Activated naive CD8-positive, alpha-beta T cell treated with anti-CD3 and anti-CD28 coated beads, Interleukin-2, amount 50 U/mL, for 24 hours (primary cell): ENCODE results near the gene ITGB1BP2.
"Not testable (repeated sequence)": the region's sequence is repeated elsewhere in the genome, so short reads cannot be mapped to it uniquely, and the experiment has no call there.

ENCODE experiments used
- ATAC-seq: fragments of 150-1000 bp; cut with Tn5 transposase; one replicate; pipeline ENCODE4 v1.10.0; 2021
- DNase-seq: peaks from one replicate; pipeline ENCODE4 v3.0.0; 2021
- H3K27ac Mint-ChIP-seq: one replicate; pipeline ENCODE4 v1.8.0; 2021; ENCODE audit warnings: mild to moderate bottlenecking, mixed read lengths
- H3K27me3 Mint-ChIP-seq: one replicate; pipeline ENCODE4 v1.8.0; 2021; ENCODE audit warnings: mixed read lengths
- H3K36me3 Mint-ChIP-seq: one replicate; pipeline ENCODE4 v1.8.0; 2021; ENCODE audit warnings: low read depth, mixed read lengths
- H3K4me1 Mint-ChIP-seq: one replicate; pipeline ENCODE4 v1.8.0; 2021; ENCODE audit warnings: mixed read lengths
- H3K4me3 Mint-ChIP-seq: one replicate; pipeline ENCODE4 v1.8.0; 2021; ENCODE audit warnings: mild to moderate bottlenecking, moderate library complexity, mixed read lengths
- H3K9me3 Mint-ChIP-seq: one replicate; pipeline ENCODE4 v1.8.0; 2021; ENCODE audit warnings: mixed read lengths

ITGB1BP2 gene

GRCh38 chrX:71285929-71286328 lies 15.6 kb upstream of the ITGB1BP2 start:
- H3K4me3 Mint-ChIP-seq, result peak overlapping the region; percentile 93
- no peak for ATAC-seq
- H3K36me3 Mint-ChIP-seq, result peaks cover 35% of the 10 kb centered on the region
- peaks cover 32% of the 10 kb centered on the region for H3K4me1 Mint-ChIP-seq
- peak overlapping the region; percentile 73 for H3K27ac Mint-ChIP-seq
- H3K9me3 Mint-ChIP-seq, result no peaks in the 10 kb centered on the region
- DNase-seq, result no peak
- peaks cover 4% of the 10 kb centered on the region for H3K27me3 Mint-ChIP-seq

- Mint-ChIP-seq H3K36me3 (peaks cover 50% of the 10 kb centered on the region), H3K27ac (no peak overlapping the region), H3K4me1 (peaks cover 16% of the 10 kb centered on the region), H3K9me3 (no peaks in the 10 kb centered on the region), H3K4me3 (no peak overlapping the region), H3K27me3 (no peaks in the 10 kb centered on the region)
- DNase-seq (no peak), ATAC-seq (no peak)
Measured at GRCh38 chrX:71291381-71291780, 10.2 kb upstream of the ITGB1BP2 start.

GRCh38 chrX:71292669-71293365 lies 8.7 kb upstream of the ITGB1BP2 start:
- no peaks in the 10 kb centered on the region for H3K9me3 Mint-ChIP-seq
- peaks cover 11% of the 10 kb centered on the region for H3K4me1 Mint-ChIP-seq
- no peaks in the 10 kb centered on the region for H3K27me3 Mint-ChIP-seq
- DNase-seq (no peak), ATAC-seq (no peak)
- H3K36me3 Mint-ChIP-seq, result peaks cover 59% of the 10 kb centered on the region
- no peak overlapping the region for H3K27ac Mint-ChIP-seq
- H3K4me3 Mint-ChIP-seq, result no peak overlapping the region

- H3K36me3 Mint-ChIP-seq, result peaks cover 64% of the 10 kb centered on the region
- H3K4me1 Mint-ChIP-seq, result peaks cover 5% of the 10 kb centered on the region
- ATAC-seq, result no peak
- DNase-seq, result no peak
- no peak overlapping the region for H3K4me3 Mint-ChIP-seq
- H3K27ac Mint-ChIP-seq, result no peak overlapping the region
- H3K27me3 Mint-ChIP-seq, result no peaks in the 10 kb centered on the region
- H3K9me3 Mint-ChIP-seq, result no peaks in the 10 kb centered on the region
Measured at GRCh38 chrX:71296806-71297205, 4.7 kb upstream of the ITGB1BP2 start.

- no peak for DNase-seq
- peaks cover 59% of the 10 kb centered on the region for H3K36me3 Mint-ChIP-seq
- H3K9me3 Mint-ChIP-seq, result no peaks in the 10 kb centered on the region
- H3K4me1 Mint-ChIP-seq, result peaks cover 16% of the 10 kb centered on the region
- H3K4me3 Mint-ChIP-seq, result no peak overlapping the region
- no peak for ATAC-seq
- H3K27me3 Mint-ChIP-seq, result no peaks in the 10 kb centered on the region
- H3K27ac Mint-ChIP-seq, result no peak overlapping the region
Measured at GRCh38 chrX:71298119-71298518, 3.4 kb upstream of the ITGB1BP2 start.

GRCh38 chrX:71300064-71300463 lies 1.5 kb upstream of the ITGB1BP2 start:
- not testable (repeated sequence) for H3K27ac Mint-ChIP-seq, H3K4me3 Mint-ChIP-seq, H3K9me3 Mint-ChIP-seq, H3K27me3 Mint-ChIP-seq, ATAC-seq, DNase-seq
- peaks cover 15% of the 10 kb centered on the region for H3K4me1 Mint-ChIP-seq
- peaks cover 62% of the 10 kb centered on the region for H3K36me3 Mint-ChIP-seq

GRCh38 chrX:71300495-71300894 lies 1.1 kb upstream of the ITGB1BP2 start:
- H3K36me3 Mint-ChIP-seq, result peaks cover 62% of the 10 kb centered on the region
- H3K9me3 Mint-ChIP-seq, H3K27me3 Mint-ChIP-seq, H3K4me3 Mint-ChIP-seq, DNase-seq, ATAC-seq: not testable (repeated sequence)
- peaks cover 15% of the 10 kb centered on the region for H3K4me1 Mint-ChIP-seq
- H3K27ac Mint-ChIP-seq, result peak overlapping the region; percentile 60

- no peak for DNase-seq
- Mint-ChIP-seq H3K36me3 (peaks cover 43% of the 10 kb centered on the region), H3K4me3 (no peak overlapping the region), H3K27ac (peak overlapping the region; percentile 46), H3K4me1 (peaks cover 15% of the 10 kb centered on the region), H3K9me3 (no peaks in the 10 kb centered on the region), H3K27me3 (no peaks in the 10 kb centered on the region)
- ATAC-seq, result no peak
Measured at GRCh38 chrX:71302461-71303213, 1.1 kb downstream of the ITGB1BP2 start.

- peaks cover 15% of the 10 kb centered on the region for H3K4me1 Mint-ChIP-seq
- ATAC-seq, result no peak
- H3K27me3 Mint-ChIP-seq, result no peaks in the 10 kb centered on the region
- no peaks in the 10 kb centered on the region for H3K9me3 Mint-ChIP-seq
- no peak overlapping the region for H3K4me3 Mint-ChIP-seq
- no peak overlapping the region for H3K27ac Mint-ChIP-seq
- DNase-seq, result no peak
- H3K36me3 Mint-ChIP-seq, result peaks cover 34% of the 10 kb centered on the region
Measured at GRCh38 chrX:71304561-71304960, 3.0 kb downstream of the ITGB1BP2 start.

GRCh38 chrX:71315917-71316316 lies 14.4 kb downstream of the ITGB1BP2 start:
- H3K27ac Mint-ChIP-seq, result no peak overlapping the region

GRCh38 chrX:71316959-71317358 lies 15.4 kb downstream of the ITGB1BP2 start:
- not testable (repeated sequence) for H3K36me3 Mint-ChIP-seq, DNase-seq, H3K4me1 Mint-ChIP-seq, H3K27ac Mint-ChIP-seq, H3K27me3 Mint-ChIP-seq, H3K9me3 Mint-ChIP-seq, ATAC-seq, H3K4me3 Mint-ChIP-seq

More at GRCh38 chrX:71315917-71316316, 14.4 kb downstream of the ITGB1BP2 start:
- no peak overlapping the region for H3K4me3 Mint-ChIP-seq
- no peaks in the 10 kb centered on the region for H3K4me1 Mint-ChIP-seq
- H3K36me3 Mint-ChIP-seq, result peaks cover 8% of the 10 kb centered on the region
- ATAC-seq, result no peak
- no peak for DNase-seq
- H3K27me3 Mint-ChIP-seq, result no peaks in the 10 kb centered on the region
- no peaks in the 10 kb centered on the region for H3K9me3 Mint-ChIP-seq

- Mint-ChIP-seq H3K9me3 (no peaks in the 10 kb centered on the region), H3K27ac (no peak overlapping the region), H3K27me3 (no peaks in the 10 kb centered on the region), H3K4me3 (no peak overlapping the region), H3K4me1 (no peaks in the 10 kb centered on the region), H3K36me3 (peaks cover 8% of the 10 kb centered on the region)
- no peak for DNase-seq
- no peak for ATAC-seq
Measured at GRCh38 chrX:71320126-71320525, 18.6 kb downstream of the ITGB1BP2 start.

GRCh38 chrX:71321731-71322130 lies 20.2 kb downstream of the ITGB1BP2 start:
- Mint-ChIP-seq H3K27me3 (no peaks in the 10 kb centered on the region), H3K36me3 (peaks cover 10% of the 10 kb centered on the region), H3K4me3 (no peak overlapping the region), H3K9me3 (peaks cover 2% of the 10 kb centered on the region), H3K4me1 (no peaks in the 10 kb centered on the region), H3K27ac (no peak overlapping the region)
- DNase-seq, result no peak
- no peak for ATAC-seq

- H3K4me1 Mint-ChIP-seq, DNase-seq, H3K9me3 Mint-ChIP-seq, H3K27ac Mint-ChIP-seq, H3K27me3 Mint-ChIP-seq, H3K4me3 Mint-ChIP-seq, ATAC-seq: not testable (repeated sequence)
- peaks cover 17% of the 10 kb centered on the region for H3K36me3 Mint-ChIP-seq
Measured at GRCh38 chrX:71324452-71324851, 22.9 kb downstream of the ITGB1BP2 start.

- Mint-ChIP-seq H3K4me3 (no peak overlapping the region), H3K36me3 (peaks cover 17% of the 10 kb centered on the region), H3K4me1 (no peaks in the 10 kb centered on the region), H3K27ac (no peak overlapping the region), H3K27me3 (no peaks in the 10 kb centered on the region), H3K9me3 (peaks cover 5% of the 10 kb centered on the region)
- ATAC-seq (no peak), DNase-seq (no peak)
Measured at GRCh38 chrX:71326394-71326793, 24.8 kb downstream of the ITGB1BP2 start.
